Measurements from ENCODE around the gene RD3L.
"Not testable (repeated sequence)": the region's sequence is repeated elsewhere in the genome, so short reads cannot be mapped to it uniquely, and the experiment has no call there.

RD3L gene

DNA sequence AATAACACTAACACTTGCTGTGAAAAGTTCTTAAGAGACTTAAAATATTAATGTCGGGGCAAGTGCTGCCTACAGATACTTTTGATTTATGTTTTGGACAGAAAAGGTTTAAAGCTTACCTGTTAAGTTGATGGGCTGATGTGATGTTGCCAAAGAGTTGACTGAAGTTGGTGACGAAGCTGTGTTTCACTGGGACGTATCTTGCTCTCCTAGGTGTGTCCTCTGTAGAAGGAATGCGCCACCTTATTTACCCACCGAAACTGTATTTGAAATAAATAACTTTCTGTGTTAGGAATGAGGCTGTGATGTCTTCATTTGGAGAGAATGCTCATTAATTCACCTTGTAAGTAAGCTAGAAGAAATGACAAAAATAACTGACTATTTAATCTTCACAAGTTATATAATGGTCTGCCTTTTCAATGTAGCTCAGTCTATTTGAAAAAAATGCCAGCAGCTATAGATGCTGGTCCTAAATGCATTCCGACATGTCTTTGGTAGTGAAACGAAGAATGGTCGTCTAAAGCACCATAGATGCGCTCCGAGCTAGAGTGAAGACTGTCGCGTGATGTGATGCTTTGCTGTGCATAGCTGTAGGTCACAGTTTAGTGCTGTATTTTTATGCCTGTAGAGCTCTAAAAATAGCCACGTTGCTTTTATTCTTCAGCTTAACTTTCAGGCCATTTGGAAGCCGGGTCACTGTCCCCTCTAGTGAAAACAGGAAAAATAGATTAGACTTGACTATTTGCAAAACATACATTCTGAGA, at the start of gene RD3L:
Gene RD3L (minus strand): TSS at position 557 of the 764 bp plus-strand sequence. CDS start 834 bp downstream, outside the sequence.
- DNase-seq: no peak

DNA sequence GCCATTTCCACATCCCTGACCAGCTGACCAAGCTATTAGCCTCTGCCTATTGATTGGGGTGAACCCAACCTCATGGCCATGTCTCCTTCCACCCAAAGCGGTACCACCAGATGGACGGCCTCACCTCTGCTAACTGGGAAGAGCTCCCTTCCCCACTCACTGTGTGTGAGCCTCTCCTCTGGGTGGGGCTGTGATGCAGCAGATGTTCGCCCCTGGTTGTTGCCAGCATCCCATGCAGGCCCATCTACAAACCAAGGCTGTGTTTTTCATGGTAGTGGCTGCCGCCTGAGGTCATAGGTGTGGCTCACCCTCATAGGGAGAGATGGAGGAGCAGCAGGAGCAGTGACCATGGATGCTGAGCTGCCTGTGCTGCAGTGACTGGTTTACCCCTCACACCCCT, 47.6 kb upstream of the RD3L start:
- DNase-seq: no peak

GRCh38 chr14:103989034-103989433, 46.7 kb upstream of the RD3L start:
- DNase-seq: no peak

GRCh38 chr14:103984196-103984595, 41.9 kb upstream of the RD3L start:
- no peak for DNase-seq

DNA sequence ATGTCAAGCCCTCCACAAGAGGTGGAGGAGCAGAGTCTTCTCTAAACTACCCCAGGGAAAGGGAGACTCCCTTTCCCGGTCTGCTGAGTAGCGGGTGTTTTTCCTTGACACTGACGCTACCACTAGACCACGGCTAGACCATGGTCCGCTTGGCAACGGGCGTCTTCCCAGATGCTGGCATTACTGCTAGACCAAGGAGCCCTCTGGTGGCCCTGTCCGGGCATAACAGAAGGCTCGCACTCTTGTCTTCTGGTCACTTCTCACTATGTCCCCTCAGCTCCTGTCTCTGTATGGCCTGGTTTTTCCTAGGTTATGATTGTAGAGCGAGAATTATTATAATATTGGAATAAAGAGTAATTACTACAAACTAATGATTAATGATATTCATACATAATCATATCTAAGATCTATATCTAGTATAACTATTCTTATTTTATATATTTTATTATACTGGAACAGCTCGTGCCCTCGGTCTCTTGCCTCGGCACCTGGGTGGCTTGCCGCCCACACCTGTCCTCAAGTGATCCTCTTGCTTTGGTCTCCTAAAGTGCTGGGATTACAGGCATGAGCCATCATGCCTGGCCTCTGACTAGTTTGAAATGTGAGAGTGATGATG, 38.4 kb upstream of the RD3L start:
- DNase-seq: not testable (repeated sequence)

DNA sequence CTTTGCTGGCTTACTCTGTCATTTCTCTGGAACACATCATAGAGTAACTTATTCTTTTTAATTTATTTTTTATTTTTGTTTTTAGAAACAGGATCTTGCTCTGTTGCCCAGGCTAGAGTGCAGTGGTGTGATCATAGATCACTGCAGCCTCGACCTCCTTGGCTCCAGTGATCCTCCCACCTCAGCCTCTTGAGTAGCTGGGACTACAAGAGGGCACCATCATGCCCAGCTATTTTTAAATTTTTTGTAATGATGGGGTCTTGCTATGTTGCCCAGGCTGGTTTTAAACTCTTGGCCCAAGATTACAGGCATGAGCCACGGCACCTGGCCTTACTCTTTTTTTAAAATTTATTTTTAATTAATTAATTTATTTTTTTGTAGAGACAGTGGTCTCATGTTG, 32.2 kb upstream of the RD3L start:
- DNase-seq: no peak

GRCh38 chr14:103973354-103973753, 31.0 kb upstream of the RD3L start:
- DNase-seq: no peak

DNA sequence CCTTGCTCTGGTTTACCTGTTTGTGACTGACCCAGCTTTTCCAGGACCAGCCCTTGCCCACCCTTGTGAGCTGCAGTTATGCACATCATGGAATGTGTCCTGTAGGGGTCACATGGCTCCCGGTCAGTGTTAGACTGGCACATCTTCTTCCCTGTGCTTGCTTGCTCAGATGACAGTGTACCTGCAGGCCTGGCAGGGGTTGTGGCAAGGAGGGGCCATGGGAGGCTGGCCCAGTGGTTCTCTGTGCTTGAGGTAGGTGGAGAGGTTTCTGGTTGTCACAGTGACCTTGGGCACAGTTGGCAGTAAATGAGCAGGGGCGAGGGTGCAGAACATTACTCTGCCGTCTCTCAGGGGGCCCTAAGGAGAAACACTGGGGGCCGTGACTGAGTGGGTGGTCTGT, 27.6 kb upstream of the RD3L start:
- DNase-seq: no peak

DNA sequence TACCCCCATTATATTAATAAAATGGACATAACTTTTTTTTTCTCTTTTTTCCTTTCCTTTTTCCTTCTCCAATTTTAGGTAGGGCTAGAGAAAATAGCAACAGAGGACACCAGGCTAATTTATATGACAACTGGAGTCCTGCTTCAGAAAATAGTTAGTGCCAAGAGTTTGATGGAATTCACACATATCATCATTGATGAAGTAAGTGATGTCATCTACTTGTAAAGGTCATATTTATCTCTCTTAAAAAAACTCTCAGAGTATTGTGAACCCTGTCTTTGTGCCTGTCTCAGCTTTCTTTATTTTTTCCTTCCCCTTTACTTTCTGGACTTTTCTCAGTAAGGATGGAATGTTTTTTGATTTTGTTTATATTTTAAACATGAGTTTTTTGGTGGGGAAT, 24.3 kb upstream of the RD3L start:
- no peak for DNase-seq

GRCh38 chr14:103961928-103962578, 19.7 kb upstream of the RD3L start:
- DNase-seq: no peak

- DNase-seq: no peak
Measured at GRCh38 chr14:103960457-103961055, 18.2 kb upstream of the RD3L start.

- DNase-seq: no peak
Measured at GRCh38 chr14:103949131-103949790, 6.9 kb upstream of the RD3L start.

GRCh38 chr14:103948442-103948841, 6.1 kb upstream of the RD3L start:
- no peak for DNase-seq

DNA sequence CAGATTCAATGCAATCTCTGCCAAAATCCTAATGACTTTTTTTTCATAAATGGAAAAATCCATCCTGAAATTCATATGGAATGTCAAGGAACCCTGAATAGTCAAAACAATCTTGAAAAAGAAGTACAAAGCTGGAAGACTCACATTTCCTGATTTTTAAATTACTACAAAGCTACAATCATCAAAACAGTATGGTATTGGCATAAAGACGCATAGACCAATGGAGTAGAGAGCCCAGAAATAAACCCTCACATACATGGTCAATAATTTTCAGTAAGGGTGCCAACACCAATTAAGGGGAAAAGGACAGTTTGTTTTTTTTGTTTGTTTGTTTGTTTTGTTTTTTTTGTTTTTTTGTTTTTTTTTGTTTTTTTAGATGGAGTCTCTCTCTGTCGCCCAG, 4.6 kb upstream of the RD3L start:
- DNase-seq: no peak

DNA sequence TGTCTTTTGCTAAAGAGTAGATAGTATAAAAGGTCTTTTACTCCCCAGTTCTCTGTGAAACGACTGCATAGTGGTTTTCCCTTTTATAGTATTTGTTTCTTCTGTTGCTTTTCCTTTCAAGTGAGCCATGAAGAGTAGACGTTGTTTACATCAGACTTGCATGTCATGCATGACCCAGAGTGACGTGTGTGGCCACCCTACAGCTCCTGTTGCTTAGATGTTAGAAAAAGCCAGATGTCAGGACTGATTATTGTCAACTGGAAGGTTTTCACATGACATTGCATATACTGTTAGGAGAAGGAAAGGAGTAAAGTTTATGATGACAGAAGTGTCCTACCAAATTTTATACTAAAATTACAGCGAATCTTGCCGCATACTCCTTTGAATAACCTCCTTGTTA, 1.3 kb upstream of the RD3L start:
- no peak for DNase-seq

- no peak for DNase-seq
Measured at GRCh38 chr14:103941462-103941861, 867 bp downstream of the RD3L start.

DNA sequence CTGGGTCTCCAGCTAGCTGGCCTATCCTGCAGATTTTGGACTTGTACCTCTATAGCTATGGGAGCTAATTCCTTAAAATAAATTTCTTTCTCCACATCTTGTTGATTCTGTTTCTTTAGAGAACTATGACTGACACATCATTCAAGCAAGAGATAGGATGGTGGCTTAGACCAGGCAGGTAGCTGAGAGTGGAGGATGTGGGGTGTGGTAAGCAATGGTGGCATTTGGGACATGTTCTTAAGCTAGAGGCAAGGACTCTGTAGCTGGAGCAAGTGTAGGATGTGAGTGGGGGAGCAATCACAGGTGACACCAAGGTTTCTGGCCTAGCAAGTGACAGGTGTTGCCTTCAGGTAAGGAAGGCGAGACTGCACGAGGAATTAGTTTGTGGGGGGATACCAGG, 7.2 kb downstream of the RD3L start:
- DNase-seq: no peak

DNA sequence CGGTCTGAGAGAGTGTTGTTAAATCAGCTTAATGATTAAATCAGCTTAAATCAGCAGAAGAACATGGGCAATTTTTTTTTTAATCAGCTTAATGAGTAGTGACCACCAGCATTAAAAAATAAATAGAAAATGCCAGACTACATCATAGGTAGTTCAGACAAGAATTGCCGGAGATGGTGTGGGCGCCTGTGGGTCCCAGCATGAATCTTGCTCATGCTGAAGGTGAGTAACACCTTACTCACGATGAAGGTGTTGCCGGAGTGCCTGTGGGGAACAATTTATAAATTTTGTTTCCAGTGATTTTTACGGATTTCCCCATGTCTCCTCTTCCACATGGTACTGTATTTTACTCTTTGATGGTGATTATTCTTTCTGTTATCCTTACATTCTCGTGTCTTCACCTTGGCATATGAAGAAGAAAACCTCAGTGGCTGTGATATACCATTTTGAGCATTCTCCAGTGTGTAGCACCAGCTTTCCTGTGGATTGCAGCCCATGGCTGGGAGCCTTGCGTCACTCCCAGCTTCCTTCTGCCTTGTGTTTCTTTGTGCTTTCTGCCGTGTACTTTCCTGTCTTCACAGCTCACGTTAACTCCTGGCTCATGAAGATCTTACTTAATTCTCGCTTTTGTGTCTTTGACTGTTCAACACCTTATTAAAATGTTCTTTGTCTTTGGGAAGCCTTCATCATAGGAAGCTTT, 9.4 kb downstream of the RD3L start:
- DNase-seq: no peak

DNA sequence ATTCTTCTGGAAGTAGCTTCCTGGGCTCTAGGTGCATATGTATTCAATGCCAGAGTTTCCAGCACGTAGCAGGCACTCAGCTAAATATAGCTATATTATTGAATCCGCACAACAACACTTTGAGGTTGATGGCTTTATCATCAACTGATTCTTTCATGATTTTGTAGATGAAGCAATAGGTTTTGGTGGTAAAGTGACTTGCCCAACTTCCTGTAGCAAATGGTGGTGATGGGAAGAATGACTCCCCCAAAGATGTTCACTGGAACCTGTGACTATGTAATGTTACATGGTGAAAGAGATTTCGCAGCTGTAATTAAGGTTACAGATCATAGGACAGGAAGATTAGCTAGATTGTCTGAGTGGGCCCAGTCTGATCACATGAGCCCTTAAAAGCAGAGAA, 10.9 kb downstream of the RD3L start:
- no peak for DNase-seq

- DNase-seq: no peak
Measured at GRCh38 chr14:103930051-103930604, 12.2 kb downstream of the RD3L start.

- no peak for DNase-seq
Measured at GRCh38 chr14:103928011-103928890, 14.1 kb downstream of the RD3L start, which contains the start of gene TDRD9. Gene TDRD9 (plus strand): TSS chr14:103928456. CDS start chr14:103928510, 54 bp downstream.
